HG02798 (cell line): ENCODE data around the gene TBL1X.

ENCODE experiments used
- ATAC-seq: cut with Tn5 transposase; IDR thresholded peaks from one replicate; pipeline ENCODE4 v1.9.1; 2021; ENCODE audit warnings: mild to moderate bottlenecking; ENCODE audit not compliant: unreplicated experiment, poor library complexity

The TBL1X gene

DNA sequence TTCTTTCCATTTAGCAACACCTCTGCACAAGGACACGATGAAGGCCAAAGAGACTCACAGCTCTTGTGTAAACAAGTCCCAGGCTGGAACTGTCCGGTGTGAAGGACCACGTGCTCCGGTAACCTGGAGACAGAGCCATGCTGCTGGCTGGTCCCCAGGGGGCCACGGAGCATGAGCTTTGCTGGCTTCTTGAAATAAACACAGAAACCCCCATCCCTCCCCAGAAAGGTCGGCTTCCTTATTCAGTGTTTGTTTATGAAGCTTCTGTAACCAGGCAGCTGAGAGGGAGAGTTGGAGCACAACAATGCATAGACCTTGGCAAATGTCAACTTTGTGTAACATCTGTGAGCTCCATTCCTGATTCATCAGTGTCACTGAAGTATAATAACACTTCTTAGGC is 191.4 kb downstream of the TBL1X start:
- no peak for ATAC-seq

- ATAC-seq = no peak
Measured at GRCh38 chrX:9656871-9657270, 192.0 kb downstream of the TBL1X start.

DNA sequence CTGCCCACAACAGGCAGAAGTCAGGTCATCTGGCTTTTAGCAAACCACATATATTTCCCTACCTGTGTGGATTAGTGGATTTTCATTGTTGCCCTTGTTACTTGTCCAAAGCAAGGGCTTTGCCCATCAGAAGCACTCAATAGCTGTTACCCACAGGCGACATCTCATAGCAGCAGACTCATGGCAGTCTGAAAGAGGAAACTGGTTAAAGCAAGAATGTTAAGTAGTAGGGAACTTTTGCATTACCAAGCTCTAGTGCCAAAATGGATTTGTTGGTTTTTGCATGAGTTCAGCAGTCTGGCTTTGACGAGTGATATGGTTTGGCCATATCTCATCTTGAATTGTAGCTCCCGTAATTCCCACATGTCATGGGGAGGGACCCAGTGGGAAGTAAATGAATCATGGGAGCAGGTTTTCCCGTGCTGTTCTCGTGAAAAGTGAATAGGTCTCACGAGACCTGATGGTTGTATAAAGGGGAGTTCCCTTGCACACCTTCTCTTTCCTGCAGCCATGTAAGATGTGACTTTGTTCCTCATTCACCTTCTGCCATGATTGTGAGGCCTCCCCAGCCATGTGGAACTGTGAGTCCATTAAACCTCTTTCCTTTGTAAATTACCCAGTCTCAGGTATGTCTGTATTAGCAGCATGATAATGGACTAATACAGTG is 192.9 kb downstream of the TBL1X start:
- ATAC-seq = no peak

DNA sequence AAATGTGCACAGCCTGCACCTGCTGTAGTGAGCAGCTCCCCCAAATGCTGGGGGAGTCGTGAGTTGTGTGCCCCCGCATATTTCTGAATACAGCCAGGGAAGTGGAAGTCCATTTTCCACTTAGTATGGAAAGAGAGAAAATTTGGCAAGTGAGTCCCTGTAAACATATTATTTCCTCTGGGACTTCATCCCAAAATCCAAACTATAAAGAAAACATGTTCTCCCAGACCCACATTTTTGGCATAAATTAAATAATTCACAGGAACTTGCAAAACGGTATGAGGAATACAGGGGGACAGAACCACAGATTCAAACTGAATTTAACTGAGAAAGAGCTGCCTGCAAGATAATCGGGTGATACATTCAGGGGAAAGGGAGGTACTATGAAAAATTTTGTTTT is 193.6 kb downstream of the TBL1X start:
- no peak for ATAC-seq

DNA sequence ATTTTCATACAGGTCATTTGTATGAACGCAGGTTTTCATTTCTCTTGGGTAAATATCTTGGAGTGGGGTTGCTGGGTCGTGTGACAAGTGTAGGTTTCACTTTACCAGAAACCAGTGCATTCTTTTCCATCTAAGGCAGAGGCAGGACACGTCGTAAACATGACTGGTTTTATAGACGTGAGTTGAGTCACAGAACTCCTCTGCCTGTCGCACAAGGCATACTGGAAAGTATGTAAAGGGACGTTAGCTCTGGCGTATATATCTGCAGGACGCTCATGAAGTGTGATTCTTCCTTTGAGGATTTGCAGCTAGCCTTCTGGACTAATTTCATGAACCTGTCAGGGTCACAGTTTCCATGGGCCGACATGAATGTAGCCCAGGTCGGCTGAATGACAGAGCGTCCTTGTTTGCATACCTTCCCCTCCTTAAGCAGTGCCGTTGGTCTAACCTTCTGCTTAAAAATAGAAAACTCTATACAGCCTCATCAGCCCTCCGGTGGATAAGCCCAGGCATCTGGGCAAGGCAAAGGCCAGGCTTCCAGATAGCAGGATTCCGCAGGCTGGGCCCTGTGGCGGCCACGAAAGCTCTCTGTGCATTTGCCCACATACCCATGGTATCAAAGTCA is 194.8 kb downstream of the TBL1X start:
- no peak for ATAC-seq

GRCh38 chrX:9662148-9662547 is 197.3 kb downstream of the TBL1X start:
- no peak for ATAC-seq

- ATAC-seq = no peak
Measured at GRCh38 chrX:9663216-9663615, 198.4 kb downstream of the TBL1X start.

GRCh38 chrX:9664224-9664623 is 199.4 kb downstream of the TBL1X start:
- no peak for ATAC-seq

DNA sequence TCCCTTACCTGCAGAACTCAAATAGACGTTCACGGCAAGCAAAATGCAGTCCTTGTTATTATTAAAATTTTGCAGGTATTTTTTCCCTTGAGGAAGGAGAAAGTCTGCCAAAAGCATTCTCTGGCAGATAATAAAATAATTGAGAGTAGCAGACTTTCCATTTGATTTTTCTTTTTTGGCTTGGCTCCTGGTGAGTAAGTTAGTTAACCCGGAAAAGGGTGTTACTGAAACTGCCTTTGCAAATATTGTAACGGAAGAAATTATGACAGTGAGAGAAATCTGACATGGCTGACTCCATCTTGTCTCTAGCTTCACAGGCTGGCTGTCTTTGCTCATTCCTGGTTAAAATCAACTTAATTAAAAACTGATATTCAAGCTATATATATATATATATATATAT is 200.3 kb downstream of the TBL1X start:
- ATAC-seq = no peak

DNA sequence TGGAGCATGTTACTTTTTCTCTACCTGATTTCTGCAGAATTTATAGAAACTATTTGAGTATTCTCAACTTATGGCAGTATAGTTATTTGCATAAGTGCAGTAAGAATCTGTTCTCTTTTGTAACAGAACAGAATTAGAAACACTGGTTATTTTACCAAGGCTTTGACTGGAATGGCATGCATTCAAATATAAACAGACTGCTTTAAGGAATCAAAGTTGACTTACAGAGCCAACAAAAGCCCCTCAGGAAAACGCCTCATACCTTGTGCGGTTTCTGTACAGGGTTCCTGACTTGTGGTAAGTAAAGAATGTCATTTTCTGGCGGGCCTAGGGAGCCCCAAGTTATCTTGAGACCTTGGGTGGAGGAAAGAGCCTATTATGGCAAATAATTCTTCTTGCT is 203.7 kb downstream of the TBL1X start:
- ATAC-seq = no peak

DNA sequence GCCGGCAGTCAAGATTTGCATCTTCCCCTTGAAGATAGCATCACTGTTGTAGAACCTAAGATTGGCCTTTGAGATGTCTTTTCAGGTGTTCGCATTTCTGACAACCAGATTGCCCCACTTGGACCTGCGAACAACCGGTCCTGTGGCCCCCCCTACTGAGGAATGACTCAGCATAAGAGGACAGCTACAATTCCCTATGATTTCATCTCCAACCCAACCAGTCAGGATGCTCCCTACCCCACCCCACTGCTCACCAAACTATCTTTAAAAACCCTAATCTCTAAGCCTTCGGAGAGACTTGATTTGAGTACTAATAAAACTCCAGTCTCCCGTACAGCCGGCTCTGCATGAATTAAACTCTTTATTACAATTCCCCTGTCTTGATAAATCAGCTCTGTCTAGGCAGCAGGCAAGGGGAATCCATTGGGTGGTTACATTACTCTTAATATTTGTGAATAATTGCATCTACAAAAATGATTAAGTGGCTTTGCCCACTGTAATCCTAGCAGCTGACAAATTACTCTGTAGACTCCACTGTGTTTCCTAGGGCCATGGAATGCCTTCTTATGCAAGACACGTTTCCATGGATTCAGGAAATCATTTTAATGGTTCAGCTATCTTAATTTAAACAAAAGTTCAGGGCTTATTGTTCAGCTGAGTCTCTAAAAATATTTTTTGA is 205.4 kb downstream of the TBL1X start:
- ATAC-seq = no peak

- peak; percentile 46 for ATAC-seq
Measured at GRCh38 chrX:9671998-9672397, 207.1 kb downstream of the TBL1X start.

GRCh38 chrX:9676306-9676705 is 211.4 kb downstream of the TBL1X start:
- no peak for ATAC-seq

DNA sequence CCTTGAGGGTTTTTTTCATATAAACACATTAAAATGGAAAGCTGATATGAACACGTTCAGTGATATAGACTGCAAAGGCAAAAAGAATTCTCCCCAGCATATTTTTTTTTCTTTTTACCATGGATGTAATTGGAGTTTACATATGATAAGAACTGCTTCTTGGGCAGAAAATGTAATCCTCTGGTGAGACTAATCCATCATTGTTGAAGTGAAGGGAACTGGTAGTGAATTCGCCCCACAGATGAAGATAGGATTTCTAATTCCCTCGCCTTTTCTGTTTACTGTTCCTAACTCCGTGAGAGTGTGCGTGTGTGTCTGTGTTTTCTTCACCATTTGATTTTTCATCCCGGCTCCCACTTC is 211.9 kb downstream of the TBL1X start:
- ATAC-seq = no peak

GRCh38 chrX:9677098-9677739 is 212.4 kb downstream of the TBL1X start:
- ATAC-seq = peak; percentile 99

GRCh38 chrX:9678215-9678965 is 213.5 kb downstream of the TBL1X start:
- no peak for ATAC-seq

GRCh38 chrX:9681011-9681410 is 216.2 kb downstream of the TBL1X start:
- no peak for ATAC-seq

DNA sequence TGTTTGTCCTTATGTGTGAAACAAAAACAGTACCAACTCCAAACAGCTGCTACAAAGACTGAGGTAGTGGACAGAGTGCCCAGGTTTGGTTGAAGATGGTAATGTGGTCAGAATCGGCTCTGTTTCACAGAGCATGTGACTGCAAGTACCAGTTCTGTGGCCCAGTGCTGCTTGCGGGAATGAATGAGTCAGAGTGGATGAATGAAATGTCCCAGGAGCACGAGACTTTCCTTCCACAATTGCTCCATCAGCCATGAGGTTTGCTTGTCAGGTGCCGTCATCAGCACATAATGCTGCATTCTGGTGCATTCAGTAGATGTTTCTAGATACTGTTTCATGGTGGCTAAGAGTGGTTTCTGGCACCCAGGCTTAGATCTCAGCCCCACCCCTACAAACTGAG is 216.6 kb downstream of the TBL1X start:
- ATAC-seq = no peak

GRCh38 chrX:9682456-9682855 is 217.6 kb downstream of the TBL1X start:
- no peak for ATAC-seq

GRCh38 chrX:9682861-9683260 is 218.0 kb downstream of the TBL1X start:
- no peak for ATAC-seq

GRCh38 chrX:9683350-9683749 is 218.5 kb downstream of the TBL1X start:
- no peak for ATAC-seq
